Measurements from ENCODE around the gene IL19.

The IL19 gene

GRCh38 chr1:206802401-206802800 is 31.8 kb downstream of the IL19 start:
- no peak for DNase-seq

DNA sequence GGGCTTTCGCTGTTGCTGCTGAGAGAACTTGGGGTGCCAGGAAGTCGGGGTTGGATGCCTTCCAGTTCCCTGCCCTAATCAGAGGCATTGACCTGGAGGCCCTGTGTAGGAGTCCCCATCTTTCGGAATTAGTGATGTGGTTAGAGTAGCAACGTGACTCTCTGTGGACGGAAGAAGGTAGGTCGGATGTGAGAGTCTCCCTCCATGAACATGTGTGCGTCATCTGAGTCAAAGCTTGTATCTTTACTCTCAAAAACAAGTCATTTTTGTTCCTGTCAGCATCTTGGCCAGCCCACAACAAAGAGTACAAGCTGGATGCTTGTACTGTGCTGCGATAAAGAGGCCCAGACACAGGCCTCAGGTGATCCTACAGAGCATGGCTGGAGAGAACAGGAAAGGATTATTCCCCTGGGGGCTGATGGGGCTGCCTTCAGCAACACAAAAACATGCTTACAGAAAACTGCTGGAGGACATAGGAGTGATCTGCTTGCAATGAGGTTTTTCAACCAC is 32.7 kb downstream of the IL19 start:
- peak; percentile 61 to 71 for DNase-seq

- no peak for DNase-seq
Measured at GRCh38 chr1:206804156-206804737, 33.7 kb downstream of the IL19 start.

- no peak for DNase-seq
Measured at GRCh38 chr1:206805357-206805756, 34.8 kb downstream of the IL19 start.

DNA sequence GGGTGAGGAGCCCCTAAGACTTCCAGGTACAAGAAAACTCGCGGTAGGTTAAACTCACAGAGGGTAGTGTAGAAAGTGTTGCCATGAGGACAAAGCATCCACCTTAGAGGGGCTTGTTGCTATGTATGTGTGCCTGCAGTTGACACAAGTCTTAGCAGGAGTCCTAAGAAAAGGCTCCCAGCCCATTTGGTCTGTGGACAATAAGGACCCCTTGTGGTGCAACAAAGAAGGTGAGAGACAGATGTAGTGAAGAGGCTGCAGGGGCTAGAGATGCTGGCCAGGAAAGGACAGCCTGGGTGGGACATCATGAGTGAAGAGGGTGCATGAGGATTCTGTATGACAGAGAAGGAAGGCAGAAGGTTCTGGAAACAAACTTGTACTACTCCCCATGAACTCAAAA is 38.0 kb downstream of the IL19 start:
- DNase-seq, result no peak

DNA sequence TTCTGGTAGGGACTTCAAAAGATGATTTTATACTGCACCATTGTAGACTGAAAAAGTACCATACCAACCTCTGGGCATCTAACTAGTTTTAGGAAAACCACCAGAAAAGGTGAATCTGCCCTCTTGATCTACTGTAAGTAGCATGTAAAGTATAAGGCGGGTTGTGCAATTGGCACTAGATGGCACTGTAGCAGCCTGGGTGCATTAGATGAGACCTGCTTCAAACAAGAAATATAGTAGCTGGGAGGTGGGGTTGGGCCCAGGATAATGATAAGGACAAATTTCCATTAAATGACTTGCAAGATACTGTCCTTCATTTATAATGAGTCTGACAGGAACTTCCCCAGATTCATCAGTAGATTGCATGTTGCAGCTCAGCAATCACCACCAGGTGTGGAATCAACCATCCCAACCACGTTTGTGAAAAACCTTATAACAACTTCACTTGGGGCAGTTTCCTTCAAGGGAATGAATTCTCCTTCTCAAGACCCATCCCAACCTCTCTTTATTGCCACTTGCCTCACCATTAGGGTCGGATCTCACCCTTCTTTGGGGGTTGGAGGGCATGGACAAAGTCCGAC is 39.0 kb downstream of the IL19 start:
- peak in 1 of 2 experiments; percentile 37 for DNase-seq

GRCh38 chr1:206812471-206812870 is 41.9 kb downstream of the IL19 start:
- no peak for DNase-seq

GRCh38 chr1:206814716-206815341 is 44.3 kb downstream of the IL19 start:
- DNase-seq, result no peak

GRCh38 chr1:206816390-206817287 is 46.1 kb downstream of the IL19 start:
- DNase-seq, result no peak

- no peak for DNase-seq
Measured at GRCh38 chr1:206821493-206821892, 50.9 kb downstream of the IL19 start.

DNA sequence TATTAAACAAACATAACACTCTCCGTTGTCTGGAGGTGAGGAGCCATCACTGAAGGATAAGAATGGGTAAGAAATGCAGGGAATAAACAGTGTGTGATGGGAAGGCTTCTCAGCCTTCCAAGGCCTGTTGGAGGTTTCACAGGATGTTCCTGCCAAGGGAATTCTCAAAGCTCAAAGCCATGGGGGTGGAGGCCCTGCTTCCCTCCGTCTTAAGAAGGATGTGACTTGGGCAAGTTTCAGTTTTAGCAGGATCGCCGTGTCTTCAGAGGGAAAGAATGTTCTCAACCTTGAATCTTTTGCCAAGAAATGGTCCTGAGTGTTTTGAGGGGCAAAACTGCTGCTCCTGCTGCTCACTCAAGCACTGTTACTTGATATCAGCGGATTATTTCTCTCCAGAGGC is 53.2 kb downstream of the IL19 start:
- DNase-seq, result no peak

DNA sequence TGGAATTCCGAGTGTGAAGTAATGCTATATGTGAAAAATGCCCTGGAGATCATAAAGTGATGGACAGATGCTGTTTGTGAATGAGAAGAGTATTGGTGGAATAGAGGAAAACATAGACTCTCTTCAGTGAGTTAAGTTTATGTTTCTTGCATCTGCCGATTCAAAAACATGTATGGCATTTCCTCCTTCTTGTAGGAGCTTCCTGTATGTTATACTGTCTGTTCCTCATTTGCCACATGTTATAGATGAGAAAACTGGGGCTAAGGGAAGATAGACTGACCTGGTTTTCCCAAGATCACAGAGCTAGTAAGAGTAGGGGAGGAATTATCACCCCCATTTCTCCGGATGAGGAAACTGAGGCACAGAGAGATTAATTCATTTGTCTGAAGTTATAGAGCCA is 53.8 kb downstream of the IL19 start:
- no peak for DNase-seq

DNA sequence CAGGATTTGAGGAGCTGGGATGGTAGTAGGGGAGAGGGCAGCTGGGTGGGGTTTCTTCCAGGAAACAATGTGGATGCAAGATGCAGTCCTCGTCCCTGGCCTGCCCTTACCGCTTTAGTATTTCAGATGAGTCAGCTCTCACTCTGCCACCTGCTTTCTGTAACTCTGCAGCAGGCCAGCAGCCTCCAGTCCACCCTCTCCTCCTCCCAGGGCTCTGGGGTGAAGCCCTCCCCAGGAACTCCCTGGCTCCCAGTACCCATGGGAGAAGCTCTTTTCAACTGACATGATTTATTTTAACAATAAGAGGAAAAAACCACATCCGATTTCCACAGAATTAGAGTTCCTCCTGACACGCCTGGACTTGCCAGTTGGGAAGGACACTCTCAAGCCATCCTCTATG is 55.8 kb downstream of the IL19 start:
- no peak for DNase-seq

- DNase-seq, result no peak
Measured at GRCh38 chr1:206828061-206828460, 57.5 kb downstream of the IL19 start.

- no peak for DNase-seq
Measured at GRCh38 chr1:206828765-206829164, 58.2 kb downstream of the IL19 start.

- no peak for DNase-seq
Measured at GRCh38 chr1:206829282-206829681, 58.7 kb downstream of the IL19 start.

- DNase-seq, result no peak
Measured at GRCh38 chr1:206829875-206830274, 59.3 kb downstream of the IL19 start.

DNA sequence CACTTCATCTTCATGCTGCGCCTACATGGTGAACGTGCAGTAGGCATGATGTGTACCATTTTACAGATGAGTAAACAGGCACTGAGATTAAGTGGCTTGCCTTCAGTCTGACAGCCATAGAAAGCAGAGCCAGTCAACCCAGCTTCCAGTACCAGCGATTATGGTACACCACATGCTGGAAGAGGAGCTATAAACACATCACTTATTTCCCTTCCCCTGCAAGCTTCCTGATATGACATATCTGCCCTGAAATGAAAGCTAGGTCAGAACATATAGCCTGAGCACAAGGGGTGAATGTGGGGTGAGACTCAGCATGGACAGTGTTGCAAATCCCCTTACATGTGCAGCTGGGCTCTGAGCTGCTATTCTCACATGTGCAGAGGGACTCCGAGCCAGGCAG is 61.1 kb downstream of the IL19 start:
- no peak for DNase-seq

GRCh38 chr1:206832352-206832880 is 61.8 kb downstream of the IL19 start:
- no peak for DNase-seq

DNA sequence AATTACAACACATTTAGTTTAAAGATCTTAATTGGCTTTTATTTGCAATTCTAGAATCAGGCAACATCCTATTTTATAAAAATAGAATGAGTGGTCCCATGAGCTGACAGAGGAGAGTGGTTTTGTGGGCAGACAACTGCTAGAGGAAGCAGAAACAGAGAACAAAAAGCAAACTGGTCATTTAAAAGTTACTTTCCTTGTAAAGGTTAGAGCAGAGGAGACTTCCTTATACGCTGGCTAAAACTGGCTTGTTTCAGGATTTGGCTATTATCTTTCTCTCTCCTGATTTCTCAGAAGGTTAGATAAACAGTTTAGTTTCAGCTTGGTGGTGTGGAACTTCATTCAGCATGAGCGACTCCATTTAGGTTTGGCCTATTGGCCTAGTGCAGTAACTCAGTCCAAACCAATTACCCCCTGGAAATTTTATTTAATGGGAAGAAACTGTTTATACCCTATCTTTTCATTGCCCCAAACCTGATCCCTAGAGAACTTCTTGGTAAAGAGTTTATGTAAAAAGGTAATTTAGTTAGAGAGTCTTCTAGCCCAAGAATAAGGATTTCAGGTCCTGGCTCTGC is 62.6 kb downstream of the IL19 start:
- no peak for DNase-seq

GRCh38 chr1:206833801-206834200 is 63.2 kb downstream of the IL19 start:
- DNase-seq, result no peak

DNA sequence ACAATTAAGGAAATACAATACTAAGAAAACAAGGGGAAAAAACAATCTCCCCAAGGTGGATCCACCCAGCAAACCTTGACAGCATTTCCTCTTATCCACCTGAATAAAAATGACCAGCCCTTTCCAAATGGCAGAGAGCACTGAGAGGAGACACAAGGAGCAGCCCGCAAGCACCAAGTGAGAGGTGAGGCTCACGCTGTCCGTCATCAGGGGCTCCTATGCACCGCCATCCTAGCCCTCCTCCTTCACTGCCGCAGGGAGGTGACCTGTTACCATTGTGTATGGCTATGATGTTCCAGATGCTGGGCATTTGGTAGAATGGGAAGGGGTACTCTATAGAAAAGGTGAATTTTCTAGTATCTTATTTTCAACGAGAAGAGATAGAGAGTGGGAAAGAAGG is 63.6 kb downstream of the IL19 start:
- no peak for DNase-seq

DNA sequence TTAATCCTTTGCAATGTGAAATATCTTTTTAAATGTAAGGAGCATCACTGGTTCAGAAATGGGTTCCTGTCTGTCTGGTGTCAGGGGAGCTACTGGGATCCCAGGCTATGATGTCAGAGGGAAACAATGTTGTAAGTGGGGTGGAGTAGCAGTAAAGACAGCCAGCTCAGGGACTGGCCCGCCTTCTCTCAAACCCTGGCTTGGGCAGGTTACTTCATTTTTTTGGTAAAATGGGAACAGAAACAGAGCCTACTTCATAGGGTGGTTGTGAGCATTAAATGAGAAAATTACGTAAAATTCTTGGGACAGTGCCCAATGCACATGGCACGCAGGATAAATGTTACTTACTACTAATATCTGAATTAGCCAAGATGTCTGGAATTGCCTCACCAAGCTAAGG is 64.1 kb downstream of the IL19 start:
- no peak for DNase-seq

All from activated CD4-positive, alpha-beta T cell treated with anti-CD3 and anti-CD28 coated beads, Interleukin-2, amount 50 U/mL, for 4 hours (primary cell).